ENCODE data around the gene IFI27L2. TPM values are rescaled to one million over a fixed set of nuclear protein-coding genes. Genes with fewer than 3 reads are reported as not detected.

The IFI27L2 gene
- 10.3 TPM for polyA plus RNA-seq (2013, experiment 1 of 2)
- 11.9 TPM for polyA plus RNA-seq (2013, experiment 2 of 2)

GRCh38 chr14:94129111-94129757 lies at the start of gene IFI27L2:
Gene IFI27L2 (minus strand): TSS chr14:94129604. CDS start chr14:94129564, 40 bp downstream.
- H2BK5ac ChIP-seq (ENCODE audit: low read length): peak within 1 kb of the TSS; percentile 63
- peak; percentile 93 for DNase-seq
- no peaks in the 10 kb centered on the region for H3K4me1 ChIP-seq (ENCODE audit: control insufficient read depth, low read depth, low read length)
- H3K23ac ChIP-seq (ENCODE audit: low read length): peak within 1 kb of the TSS; percentile 59
- H3K4ac ChIP-seq (ENCODE audit: low read depth, low read length): no peak within 1 kb of the TSS
- no peak within 1 kb of the TSS for H2BK15ac ChIP-seq (replicated peaks; ENCODE audit: low read depth)
- H3K36me3 ChIP-seq (ENCODE audit: control insufficient read depth, insufficient read depth, low read length): no peaks in the 10 kb centered on the region
- H3K4me2 ChIP-seq (ENCODE audit: low read length): peak within 1 kb of the TSS; percentile 88
- no CpG with 5 or more reads among the region's 27 CpGs for WGBS (ENCODE audit: extremely low coverage, insufficient coverage, low lambda C conversion rate)
- H4K5ac ChIP-seq (ENCODE audit: low read length): no peak within 1 kb of the TSS
- H3K56ac ChIP-seq (ENCODE audit: low read length): peak within 1 kb of the TSS; percentile 91
- peak within 1 kb of the TSS; percentile 79 for H3K9ac ChIP-seq (ENCODE audit: low read length)
- H2AK5ac ChIP-seq (ENCODE audit: low read length): no peak within 1 kb of the TSS
- no peaks in the 10 kb centered on the region for H3K79me2 ChIP-seq (ENCODE audit: control insufficient read depth, insufficient read depth, low read length)
- H4K8ac ChIP-seq (ENCODE audit: low read depth, low read length): no peak within 1 kb of the TSS
- no peaks in the 10 kb centered on the region for H3K27me3 ChIP-seq (ENCODE audit: insufficient read depth, low read length, poor library complexity)
- H3K27ac ChIP-seq (ENCODE audit: low read depth, low read length): no peak within 1 kb of the TSS
- H3K79me1 ChIP-seq (ENCODE audit: low read length): no peaks in the 10 kb centered on the region
- H2BK120ac ChIP-seq (ENCODE audit: low read depth, low read length): no peak within 1 kb of the TSS
- H3K18ac ChIP-seq (ENCODE audit: low read length): peak within 1 kb of the TSS; percentile 22
- H3K4me3 ChIP-seq (ENCODE audit: low read length): peak within 1 kb of the TSS; percentile 53

GRCh38 chr14:94177806-94178205 lies 48.4 kb upstream of the IFI27L2 start:
- Histone ChIP-seq H3K79me2 (ENCODE audit: control insufficient read depth, insufficient read depth, low read length) (no peaks in the 10 kb centered on the region), H3K4ac (ENCODE audit: low read depth, low read length) (no peak overlapping the region), H2AK5ac (ENCODE audit: low read length) (no peak overlapping the region), H2BK15ac (replicated peaks; ENCODE audit: low read depth) (no peak overlapping the region), H4K5ac (ENCODE audit: low read length) (no peak overlapping the region), H3K4me2 (ENCODE audit: low read length) (no peak overlapping the region), H3K36me3 (ENCODE audit: control insufficient read depth, insufficient read depth, low read length) (no peaks in the 10 kb centered on the region), H2BK5ac (ENCODE audit: low read length) (no peak overlapping the region), H2BK120ac (ENCODE audit: low read depth, low read length) (no peak overlapping the region), H3K23ac (ENCODE audit: low read length) (no peak overlapping the region), H3K9ac (ENCODE audit: low read length) (no peak overlapping the region), H3K4me1 (ENCODE audit: control insufficient read depth, low read depth, low read length) (peaks cover 2% of the 10 kb centered on the region), H3K79me1 (ENCODE audit: low read length) (no peaks in the 10 kb centered on the region), H3K4me3 (ENCODE audit: low read length) (no peak overlapping the region), H3K27me3 (ENCODE audit: insufficient read depth, low read length, poor library complexity) (peaks cover 3% of the 10 kb centered on the region), H3K18ac (ENCODE audit: low read length) (no peak overlapping the region), H3K27ac (ENCODE audit: low read depth, low read length) (no peak overlapping the region), H3K56ac (ENCODE audit: low read length) (no peak overlapping the region), H4K8ac (ENCODE audit: low read depth, low read length) (no peak overlapping the region)
- peak; percentile 58 for DNase-seq
- WGBS (ENCODE audit: extremely low coverage, insufficient coverage, low lambda C conversion rate): no CpG with 5 or more reads among the region's 1 CpG

- Histone ChIP-seq H4K8ac (ENCODE audit: low read depth, low read length) (no peak overlapping the region), H3K27me3 (ENCODE audit: insufficient read depth, low read length, poor library complexity) (peaks cover 3% of the 10 kb centered on the region), H3K9ac (ENCODE audit: low read length) (no peak overlapping the region), H3K56ac (ENCODE audit: low read length) (no peak overlapping the region), H2BK15ac (replicated peaks; ENCODE audit: low read depth) (no peak overlapping the region), H3K79me2 (ENCODE audit: control insufficient read depth, insufficient read depth, low read length) (no peaks in the 10 kb centered on the region), H2BK120ac (ENCODE audit: low read depth, low read length) (no peak overlapping the region), H3K4me2 (ENCODE audit: low read length) (no peak overlapping the region), H4K5ac (ENCODE audit: low read length) (no peak overlapping the region), H3K36me3 (ENCODE audit: control insufficient read depth, insufficient read depth, low read length) (no peaks in the 10 kb centered on the region), H3K4ac (ENCODE audit: low read depth, low read length) (no peak overlapping the region), H2BK5ac (ENCODE audit: low read length) (no peak overlapping the region), H3K23ac (ENCODE audit: low read length) (no peak overlapping the region), H3K79me1 (ENCODE audit: low read length) (no peaks in the 10 kb centered on the region), H2AK5ac (ENCODE audit: low read length) (no peak overlapping the region), H3K27ac (ENCODE audit: low read depth, low read length) (no peak overlapping the region), H3K4me1 (ENCODE audit: control insufficient read depth, low read depth, low read length) (peaks cover 2% of the 10 kb centered on the region), H3K4me3 (ENCODE audit: low read length) (no peak overlapping the region), H3K18ac (ENCODE audit: low read length) (no peak overlapping the region)
- WGBS (ENCODE audit: extremely low coverage, insufficient coverage, low lambda C conversion rate): no CpG with 5 or more reads among the region's 3 CpGs
- no peak for DNase-seq
These were observed 47.4 kb upstream of the IFI27L2 start for GRCh38 chr14:94176808-94177207.

- H4K5ac ChIP-seq (ENCODE audit: low read length): no peak overlapping the region
- peak overlapping the region; percentile 75 for H3K4me2 ChIP-seq (ENCODE audit: low read length)
- no peak for DNase-seq
- H2BK15ac ChIP-seq (replicated peaks; ENCODE audit: low read depth): no peak overlapping the region
- no peak overlapping the region for H3K23ac ChIP-seq (ENCODE audit: low read length)
- no peak overlapping the region for H3K27ac ChIP-seq (ENCODE audit: low read depth, low read length)
- no peaks in the 10 kb centered on the region for H3K79me1 ChIP-seq (ENCODE audit: low read length)
- WGBS (ENCODE audit: extremely low coverage, insufficient coverage, low lambda C conversion rate): no CpG with 5 or more reads among the region's 7 CpGs
- H3K4ac ChIP-seq (ENCODE audit: low read depth, low read length): no peak overlapping the region
- peaks cover 2% of the 10 kb centered on the region for H3K4me1 ChIP-seq (ENCODE audit: control insufficient read depth, low read depth, low read length)
- H3K36me3 ChIP-seq (ENCODE audit: control insufficient read depth, insufficient read depth, low read length): no peaks in the 10 kb centered on the region
- H3K4me3 ChIP-seq (ENCODE audit: low read length): no peak overlapping the region
- H3K79me2 ChIP-seq (ENCODE audit: control insufficient read depth, insufficient read depth, low read length): no peaks in the 10 kb centered on the region
- peaks cover 3% of the 10 kb centered on the region for H3K27me3 ChIP-seq (ENCODE audit: insufficient read depth, low read length, poor library complexity)
- H4K8ac ChIP-seq (ENCODE audit: low read depth, low read length): no peak overlapping the region
- peak overlapping the region; percentile 70 for H3K9ac ChIP-seq (ENCODE audit: low read length)
- H2AK5ac ChIP-seq (ENCODE audit: low read length): no peak overlapping the region
- no peak overlapping the region for H2BK120ac ChIP-seq (ENCODE audit: low read depth, low read length)
- H3K56ac ChIP-seq (ENCODE audit: low read length): peak overlapping the region; percentile 51
- no peak overlapping the region for H2BK5ac ChIP-seq (ENCODE audit: low read length)
- no peak overlapping the region for H3K18ac ChIP-seq (ENCODE audit: low read length)
These were observed 46.3 kb upstream of the IFI27L2 start for GRCh38 chr14:94175747-94176146.

GRCh38 chr14:94175011-94175745 lies 45.8 kb upstream of the IFI27L2 start:
- Histone ChIP-seq H2AK5ac (ENCODE audit: low read length) (no peak overlapping the region), H3K4me3 (ENCODE audit: low read length) (peak overlapping the region; percentile 52), H4K8ac (ENCODE audit: low read depth, low read length) (no peak overlapping the region), H3K79me1 (ENCODE audit: low read length) (no peaks in the 10 kb centered on the region), H2BK5ac (ENCODE audit: low read length) (no peak overlapping the region), H3K4me1 (ENCODE audit: control insufficient read depth, low read depth, low read length) (peaks cover 2% of the 10 kb centered on the region), H3K9ac (ENCODE audit: low read length) (peak overlapping the region; percentile 70), H3K79me2 (ENCODE audit: control insufficient read depth, insufficient read depth, low read length) (no peaks in the 10 kb centered on the region), H2BK120ac (ENCODE audit: low read depth, low read length) (no peak overlapping the region), H3K36me3 (ENCODE audit: control insufficient read depth, insufficient read depth, low read length) (no peaks in the 10 kb centered on the region), H2BK15ac (replicated peaks; ENCODE audit: low read depth) (no peak overlapping the region), H3K4ac (ENCODE audit: low read depth, low read length) (no peak overlapping the region), H3K4me2 (ENCODE audit: low read length) (peak overlapping the region; percentile 75), H3K18ac (ENCODE audit: low read length) (peak overlapping the region; percentile 61), H3K27me3 (ENCODE audit: insufficient read depth, low read length, poor library complexity) (peaks cover 3% of the 10 kb centered on the region), H3K27ac (ENCODE audit: low read depth, low read length) (no peak overlapping the region), H3K23ac (ENCODE audit: low read length) (no peak overlapping the region), H3K56ac (ENCODE audit: low read length) (peak overlapping the region; percentile 88), H4K5ac (ENCODE audit: low read length) (no peak overlapping the region)
- WGBS (ENCODE audit: extremely low coverage, insufficient coverage, low lambda C conversion rate): no CpG with 5 or more reads among the region's 30 CpGs
- peak; percentile 66 for DNase-seq

Measured in mesendoderm (in vitro differentiated cells).